Measurements from ENCODE around the gene SHC1.
"Not testable (repeated sequence)": the region's sequence is repeated elsewhere in the genome, so short reads cannot be mapped to it uniquely, and the experiment has no call there.

Gene SHC1

DNA sequence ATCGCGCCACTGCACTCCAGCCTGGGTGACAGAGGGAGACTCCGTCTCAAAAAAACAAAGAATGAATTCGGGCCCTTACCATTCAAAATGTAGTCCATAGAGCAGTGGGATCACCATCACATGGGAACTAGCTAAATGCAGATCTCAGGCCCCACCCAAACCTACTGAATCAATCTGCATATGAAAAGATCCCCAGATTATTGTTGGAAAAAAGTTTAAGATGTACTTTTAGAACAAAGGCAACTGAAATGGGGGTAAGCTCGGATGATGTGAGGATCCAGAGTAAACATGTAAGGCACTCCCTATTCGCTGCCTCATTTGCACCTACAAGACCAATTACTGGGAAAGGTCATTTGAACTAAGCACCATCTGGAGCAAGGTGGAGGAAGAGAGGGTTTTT, 11.8 kb upstream of the SHC1 start:
- H3K27ac ChIP-seq (ENCODE audit: low read depth, low read length): peak overlapping the region; percentile 26; the same call in 1 of the 2 replicates
- no peaks in the 10 kb centered on the region for H3K27me3 ChIP-seq (ENCODE audit: insufficient read depth, low read length)
- H3K4me3 ChIP-seq (ENCODE audit: low read depth, low read length): peak overlapping the region; percentile 80
- H3K79me2 ChIP-seq (ENCODE audit: control insufficient read depth, insufficient read depth, low read length, unreplicated experiment): peaks cover 31% of the 10 kb centered on the region
- H3K4me1 ChIP-seq (ENCODE audit: control insufficient read depth, insufficient read depth, low read length, unreplicated experiment): peaks cover 4% of the 10 kb centered on the region
- peaks cover 8% of the 10 kb centered on the region; the same call in 1 of the 2 replicates for H3K36me3 ChIP-seq (ENCODE audit: insufficient read depth, low read length)
- peak overlapping the region; percentile 90 for H2AFZ ChIP-seq (ENCODE audit: low read length, unreplicated experiment)

DNA sequence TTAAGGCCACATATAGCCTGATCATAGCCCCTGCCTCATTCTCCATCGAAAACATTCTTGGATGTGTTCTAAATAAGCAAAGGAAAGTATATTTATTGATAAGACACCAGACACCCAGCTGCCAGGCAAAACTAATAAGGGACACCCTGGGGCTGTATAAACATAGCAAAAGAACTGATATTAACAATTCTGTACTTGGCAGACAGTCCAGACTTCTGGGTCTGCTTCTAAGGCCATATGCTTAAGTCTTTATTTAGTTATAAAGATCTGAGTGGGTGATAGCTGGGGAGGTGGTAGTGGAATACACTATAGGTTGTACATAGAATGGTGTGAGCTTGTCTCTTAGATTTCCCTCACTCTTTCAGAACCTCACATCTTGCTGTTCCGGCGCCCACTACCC, 7.8 kb upstream of the SHC1 start:
- H3K79me2 ChIP-seq (ENCODE audit: control insufficient read depth, insufficient read depth, low read length, unreplicated experiment): peaks cover 46% of the 10 kb centered on the region
- H3K4me1 ChIP-seq (ENCODE audit: control insufficient read depth, insufficient read depth, low read length, unreplicated experiment): peaks cover 15% of the 10 kb centered on the region
- H3K4me3 ChIP-seq (ENCODE audit: low read depth, low read length): no peak overlapping the region
- H3K36me3 ChIP-seq (ENCODE audit: insufficient read depth, low read length): peaks cover 8% of the 10 kb centered on the region; the same call in 1 of the 2 replicates
- H2AFZ ChIP-seq (ENCODE audit: low read length, unreplicated experiment): no peak overlapping the region
- H3K27me3 ChIP-seq (ENCODE audit: insufficient read depth, low read length): no peaks in the 10 kb centered on the region
- H3K27ac ChIP-seq (ENCODE audit: low read depth, low read length): no peak overlapping the region

DNA sequence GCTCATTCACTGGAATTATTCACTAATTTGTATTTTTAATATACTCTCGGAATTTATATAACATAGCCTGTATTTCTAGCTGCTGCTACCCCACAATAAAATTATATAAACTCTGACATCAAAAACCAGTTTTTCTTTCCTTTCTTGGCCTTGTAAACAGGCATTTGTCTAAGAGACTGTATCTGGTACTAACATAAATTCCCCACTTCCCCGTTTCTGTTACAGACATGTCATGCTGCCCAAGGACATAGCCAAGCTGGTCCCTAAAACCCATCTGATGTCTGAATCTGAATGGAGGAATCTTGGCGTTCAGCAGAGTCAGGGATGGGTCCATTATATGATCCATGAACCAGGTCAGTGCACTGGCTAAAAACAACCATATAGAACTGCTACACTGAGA, 7.2 kb upstream of the SHC1 start:
- H3K79me2 ChIP-seq (ENCODE audit: control insufficient read depth, insufficient read depth, low read length, unreplicated experiment): peaks cover 45% of the 10 kb centered on the region
- H3K27me3 ChIP-seq (ENCODE audit: insufficient read depth, low read length); H3K27ac ChIP-seq (ENCODE audit: low read depth, low read length); H3K4me3 ChIP-seq (ENCODE audit: low read depth, low read length); H3K36me3 ChIP-seq (ENCODE audit: insufficient read depth, low read length); H2AFZ ChIP-seq (ENCODE audit: low read length, unreplicated experiment): not testable (repeated sequence)
- H3K4me1 ChIP-seq (ENCODE audit: control insufficient read depth, insufficient read depth, low read length, unreplicated experiment): peaks cover 18% of the 10 kb centered on the region

DNA sequence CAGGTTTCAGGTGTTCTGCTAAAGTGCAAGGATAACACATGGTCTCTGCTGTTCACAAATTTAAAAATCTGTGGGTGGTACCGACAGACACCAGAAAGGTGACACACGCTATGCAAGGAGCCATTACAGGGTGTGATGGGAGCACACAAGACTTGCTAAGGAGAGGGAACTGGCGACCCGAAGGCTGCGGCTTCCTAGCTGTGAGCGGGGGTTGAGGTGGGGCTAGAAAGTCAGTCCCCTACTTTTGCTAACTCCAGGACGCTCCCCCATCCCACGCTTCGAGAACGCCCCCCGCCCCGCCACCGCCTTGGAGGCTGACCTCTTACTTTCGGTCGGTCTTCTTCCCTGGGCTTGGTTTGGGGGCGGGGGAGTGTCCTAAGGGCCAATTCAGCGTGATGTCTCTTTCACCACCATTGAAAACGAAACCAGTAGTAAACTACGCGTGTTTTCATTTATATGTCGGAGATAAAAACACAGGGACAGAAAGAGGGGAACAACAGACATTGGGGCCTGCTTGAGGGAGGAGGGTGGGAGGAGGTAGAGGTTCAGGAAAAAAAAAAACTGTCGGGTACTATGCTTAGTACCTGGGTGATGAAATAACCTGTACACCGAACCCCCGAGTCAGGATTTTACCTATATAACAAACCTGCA, 5.0 kb upstream of the SHC1 start:
- H2AFZ ChIP-seq (ENCODE audit: low read length, unreplicated experiment): peak overlapping the region; percentile 61
- peak overlapping the region; percentile 97 for H3K27ac ChIP-seq (ENCODE audit: low read depth, low read length)
- peak overlapping the region; percentile 90 for H3K4me3 ChIP-seq (ENCODE audit: low read depth, low read length)
- H3K36me3 ChIP-seq (ENCODE audit: insufficient read depth, low read length): peaks cover 8% of the 10 kb centered on the region; the same call in 1 of the 2 replicates
- no peaks in the 10 kb centered on the region for H3K27me3 ChIP-seq (ENCODE audit: insufficient read depth, low read length)
- peaks cover 46% of the 10 kb centered on the region for H3K79me2 ChIP-seq (ENCODE audit: control insufficient read depth, insufficient read depth, low read length, unreplicated experiment)
- peaks cover 36% of the 10 kb centered on the region for H3K4me1 ChIP-seq (ENCODE audit: control insufficient read depth, insufficient read depth, low read length, unreplicated experiment)

DNA sequence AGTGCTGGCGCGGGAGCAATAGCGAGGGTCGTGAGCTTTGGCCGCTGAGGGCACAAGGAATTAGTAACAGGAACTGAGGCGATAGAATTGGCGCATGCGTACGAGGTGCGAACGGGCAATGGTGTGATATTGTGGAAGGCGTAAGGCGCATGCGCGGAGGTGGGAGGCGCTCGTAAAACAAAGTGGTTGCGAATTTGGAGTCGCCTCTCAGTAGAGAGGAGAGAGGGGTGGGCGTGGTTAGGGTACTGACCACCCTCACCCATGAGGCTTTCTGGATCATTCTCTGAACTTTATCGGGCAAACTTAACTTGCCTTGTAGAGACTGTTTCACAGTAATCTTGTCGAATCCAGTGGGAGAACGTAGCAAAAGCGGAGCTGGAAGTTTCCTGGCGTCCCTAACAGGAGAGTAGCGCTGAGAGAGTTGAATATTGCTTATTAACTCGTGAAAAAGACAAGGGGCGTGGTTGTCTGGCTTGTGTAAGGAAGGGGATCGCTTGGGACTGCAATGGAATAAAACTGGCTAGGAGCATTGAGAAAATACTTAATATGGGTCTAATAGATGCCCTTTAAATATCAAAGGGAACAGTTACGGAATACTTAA, 4.4 kb upstream of the SHC1 start:
- Histone ChIP-seq H3K4me1 (ENCODE audit: control insufficient read depth, insufficient read depth, low read length, unreplicated experiment) (peaks cover 36% of the 10 kb centered on the region), H3K36me3 (ENCODE audit: insufficient read depth, low read length) (peaks cover 8% of the 10 kb centered on the region; the same call in 1 of the 2 replicates)

DNA sequence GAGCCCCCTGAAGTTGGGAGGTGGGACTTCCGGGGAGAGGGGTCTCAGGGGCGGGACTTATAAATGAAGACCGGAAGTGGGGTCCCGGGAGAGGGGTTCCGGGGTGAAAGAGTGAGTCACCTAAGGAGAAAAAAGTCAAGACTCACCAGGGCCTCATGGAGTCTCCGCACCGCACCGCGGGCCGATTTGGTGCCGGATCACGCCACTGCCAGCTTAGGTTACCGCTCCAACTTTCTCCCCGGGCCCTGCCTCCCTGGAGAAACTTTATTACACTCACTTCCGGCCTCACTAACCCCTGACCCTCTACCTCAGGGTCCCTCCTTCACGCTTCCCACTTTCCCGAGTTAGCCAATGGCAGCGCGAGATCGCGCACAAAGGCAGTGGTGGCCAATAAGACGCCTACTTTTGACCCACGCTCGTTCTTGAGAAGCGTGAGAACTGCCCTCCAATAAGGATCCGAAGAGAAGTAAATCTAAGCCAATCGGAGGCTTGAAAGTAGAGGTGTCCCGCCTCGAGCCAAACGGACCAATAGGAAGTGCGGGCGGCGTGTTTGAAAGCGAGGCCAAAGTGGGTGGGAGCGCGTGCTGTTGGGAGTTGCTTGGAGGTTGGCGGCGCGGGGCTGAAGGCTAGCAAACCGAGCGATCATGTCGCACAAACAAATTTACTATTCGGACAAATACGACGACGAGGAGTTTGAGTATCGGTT, 3.7 kb upstream of the SHC1 start, which contains the start of gene CKS1B:
TSS of gene CKS1B (plus strand) at position 580 of the 706 bp plus-strand sequence. CDS start at position 645, 65 bp downstream.
- H3K27me3 ChIP-seq (ENCODE audit: insufficient read depth, low read length): no peaks in the 10 kb centered on the region
- peak within 1 kb of the TSS; percentile 90 for H3K4me3 ChIP-seq (ENCODE audit: low read depth, low read length)
- peaks cover 36% of the 10 kb centered on the region for H3K4me1 ChIP-seq (ENCODE audit: control insufficient read depth, insufficient read depth, low read length, unreplicated experiment)
- H3K36me3 ChIP-seq (ENCODE audit: insufficient read depth, low read length): peaks cover 4% of the 10 kb centered on the region; the same call in 1 of the 2 replicates
- H2AFZ ChIP-seq (ENCODE audit: low read length, unreplicated experiment): peak within 1 kb of the TSS; percentile 61
- H3K27ac ChIP-seq (ENCODE audit: low read depth, low read length): peak within 1 kb of the TSS; percentile 97
- peaks cover 56% of the 10 kb centered on the region for H3K79me2 ChIP-seq (ENCODE audit: control insufficient read depth, insufficient read depth, low read length, unreplicated experiment)

More for the DNA sequence above, 4.4 kb upstream of the SHC1 start:
- Histone ChIP-seq H3K27ac (ENCODE audit: low read depth, low read length) (peak overlapping the region; percentile 97), H3K4me3 (ENCODE audit: low read depth, low read length) (peak overlapping the region; percentile 90), H3K79me2 (ENCODE audit: control insufficient read depth, insufficient read depth, low read length, unreplicated experiment) (peaks cover 52% of the 10 kb centered on the region), H3K27me3 (ENCODE audit: insufficient read depth, low read length) (no peaks in the 10 kb centered on the region), H2AFZ (ENCODE audit: low read length, unreplicated experiment) (peak overlapping the region; percentile 61)

DNA sequence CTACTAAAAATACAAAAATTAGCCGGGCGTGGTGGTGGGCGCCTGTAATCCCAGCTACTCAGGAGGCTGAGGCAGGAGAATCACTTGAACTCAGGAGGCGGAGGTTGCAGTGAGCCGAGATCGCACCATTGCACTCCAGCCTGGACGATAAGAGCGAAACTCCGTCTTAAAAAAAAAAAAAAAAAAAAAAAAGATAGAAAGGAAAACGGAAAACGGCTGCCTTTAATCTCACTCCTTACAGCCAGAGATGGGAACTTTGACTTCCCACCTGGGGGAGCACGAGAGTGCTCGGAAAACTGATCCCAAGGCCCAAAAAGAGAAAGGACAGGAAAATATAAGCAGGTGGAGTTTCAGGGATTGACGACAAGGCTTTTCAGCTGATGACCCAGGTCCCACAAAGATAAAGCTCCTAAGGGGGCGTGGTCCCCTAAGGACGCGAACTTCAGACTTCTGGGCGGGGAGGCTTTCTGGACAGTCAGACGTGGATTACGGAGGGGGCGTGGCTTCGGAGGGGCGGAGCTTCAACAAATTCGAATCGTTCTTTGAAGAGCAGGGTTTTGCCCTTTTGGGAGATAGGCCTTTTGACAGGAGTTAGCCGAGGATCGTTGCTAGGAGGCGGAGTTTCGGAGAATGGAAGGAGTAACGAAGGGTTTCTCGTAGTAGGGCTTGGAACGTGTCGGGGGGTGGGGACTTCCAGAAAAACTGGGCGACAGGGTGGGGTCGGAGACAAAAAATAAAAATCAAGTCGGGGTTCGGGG, 3.0 kb upstream of the SHC1 start:
- no peaks in the 10 kb centered on the region for H3K27me3 ChIP-seq (ENCODE audit: insufficient read depth, low read length)
- peaks cover 3% of the 10 kb centered on the region; the same call in 1 of the 2 replicates for H3K36me3 ChIP-seq (ENCODE audit: insufficient read depth, low read length)
- peaks cover 60% of the 10 kb centered on the region for H3K79me2 ChIP-seq (ENCODE audit: control insufficient read depth, insufficient read depth, low read length, unreplicated experiment)
- peaks cover 38% of the 10 kb centered on the region for H3K4me1 ChIP-seq (ENCODE audit: control insufficient read depth, insufficient read depth, low read length, unreplicated experiment)
- H3K27ac ChIP-seq (ENCODE audit: low read depth, low read length): peak overlapping the region; percentile 97
- peak overlapping the region; percentile 90 for H3K4me3 ChIP-seq (ENCODE audit: low read depth, low read length)
- H2AFZ ChIP-seq (ENCODE audit: low read length, unreplicated experiment): no peak overlapping the region

DNA sequence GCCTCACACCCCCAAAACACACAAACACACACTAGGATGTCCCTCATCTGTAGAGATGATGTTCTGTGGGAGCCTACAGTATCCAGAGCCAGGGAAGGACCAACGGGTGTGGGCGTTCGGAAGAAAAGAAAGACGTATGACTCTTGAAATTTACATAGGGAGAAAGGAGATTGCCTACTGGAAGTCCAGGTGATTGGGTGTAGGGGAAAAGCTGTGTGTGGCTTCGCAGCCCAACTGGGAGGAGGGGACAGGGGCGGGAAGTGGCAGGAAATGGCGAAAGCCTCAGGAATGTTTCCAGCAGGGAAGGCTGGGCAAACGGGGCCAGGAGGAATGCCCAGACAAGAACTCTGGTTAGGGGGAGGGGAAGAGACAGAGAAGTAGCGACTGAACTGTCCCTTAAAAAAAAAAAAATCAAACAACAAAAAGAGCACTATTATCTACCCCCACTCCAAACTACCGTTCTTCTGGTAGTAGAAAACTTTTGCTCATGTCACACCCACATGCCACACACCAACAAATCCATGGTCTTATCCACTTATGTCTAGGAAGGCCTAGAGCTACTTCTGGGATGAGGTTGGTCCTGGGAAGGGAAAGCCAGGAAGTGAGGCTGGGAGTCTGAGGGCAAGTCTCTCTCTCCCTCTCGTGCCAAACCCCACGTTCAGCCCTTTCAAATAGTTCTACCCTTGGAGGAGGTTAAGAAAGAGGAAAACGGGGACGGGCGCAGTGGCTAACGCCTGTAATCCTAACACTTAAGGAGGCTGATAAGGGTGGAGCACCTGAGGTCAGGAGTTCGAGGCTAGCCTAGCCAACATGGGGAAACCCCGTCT, 2.2 kb upstream of the SHC1 start:
- Histone ChIP-seq H3K4me3 (ENCODE audit: low read depth, low read length) (peak overlapping the region; percentile 90), H3K36me3 (ENCODE audit: insufficient read depth, low read length) (no peaks in the 10 kb centered on the region; the same call in 1 of the 2 replicates), H2AFZ (ENCODE audit: low read length, unreplicated experiment) (no peak overlapping the region), H3K79me2 (ENCODE audit: control insufficient read depth, insufficient read depth, low read length, unreplicated experiment) (peaks cover 60% of the 10 kb centered on the region), H3K27ac (ENCODE audit: low read depth, low read length) (peak overlapping the region; percentile 97), H3K4me1 (ENCODE audit: control insufficient read depth, insufficient read depth, low read length, unreplicated experiment) (peaks cover 46% of the 10 kb centered on the region), H3K27me3 (ENCODE audit: insufficient read depth, low read length) (no peaks in the 10 kb centered on the region)

DNA sequence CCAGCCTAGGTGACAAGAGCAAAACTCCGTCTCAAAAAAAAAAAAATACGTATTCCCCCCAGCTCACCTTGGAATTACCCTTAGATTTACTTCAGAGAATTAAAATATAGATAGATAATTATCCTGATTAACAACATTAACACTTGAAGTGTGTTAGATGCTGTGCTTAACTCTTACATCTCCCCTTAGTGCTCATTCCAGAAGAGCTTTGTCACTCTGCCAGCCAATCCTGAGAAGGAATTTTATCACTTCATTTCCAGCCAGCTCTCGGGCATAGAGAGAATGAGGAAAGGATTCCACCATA, 1.6 kb upstream of the SHC1 start:
- H3K4me1 ChIP-seq (ENCODE audit: control insufficient read depth, insufficient read depth, low read length, unreplicated experiment): peaks cover 46% of the 10 kb centered on the region
- peaks cover 60% of the 10 kb centered on the region for H3K79me2 ChIP-seq (ENCODE audit: control insufficient read depth, insufficient read depth, low read length, unreplicated experiment)
- no peak overlapping the region for H2AFZ ChIP-seq (ENCODE audit: low read length, unreplicated experiment)
- no peaks in the 10 kb centered on the region; the same call in 1 of the 2 replicates for H3K36me3 ChIP-seq (ENCODE audit: insufficient read depth, low read length)
- H3K27ac ChIP-seq (ENCODE audit: low read depth, low read length): peak overlapping the region; percentile 97
- no peaks in the 10 kb centered on the region for H3K27me3 ChIP-seq (ENCODE audit: insufficient read depth, low read length)
- peak overlapping the region; percentile 90 for H3K4me3 ChIP-seq (ENCODE audit: low read depth, low read length)
